MM.1S (cell line): ENCODE data around the gene ACKR2.

ENCODE experiments used
- DNase-seq: peaks from one replicate; pipeline ENCODE4 v3.0.0-alpha.2; 2015
- H2AFZ ChIP-seq: fragments of 300-600 bp; sonication (generic); 2 replicates; pipeline ENCODE4 v1.6.0; 2016; ENCODE audit warnings: antibody characterized with exemption, low read length
- H3F3A ChIP-seq: fragments of 300-600 bp; sonication (generic); 2 replicates; pipeline ENCODE4 v1.6.1; 2016; ENCODE audit warnings: mild to moderate bottlenecking, antibody characterized with exemption, low read length, moderate library complexity, mixed read lengths; ENCODE audit not compliant: insufficient read depth
- H3K27ac ChIP-seq: fragments of 300-600 bp; sonication (generic); 2 replicates; pipeline ENCODE4 v1.5.1; 2016; ENCODE audit warnings: mild to moderate bottlenecking, low read length
- H3K27me3 ChIP-seq: fragments of 300-600 bp; sonication (generic); replicated peaks from 2 replicates; pipeline ENCODE4 v1.6.0; 2016; ENCODE audit warnings: low read length; ENCODE audit not compliant: insufficient read depth
- H3K36me3 ChIP-seq: fragments of 300-600 bp; sonication (generic); replicated peaks from 2 replicates; pipeline ENCODE4 v1.6.1; 2016; ENCODE audit warnings: mild to moderate bottlenecking, low read length, mixed read lengths; ENCODE audit not compliant: insufficient read depth
- H3K4me1 ChIP-seq: fragments of 300-600 bp; sonication (generic); 2 replicates; pipeline ENCODE4 v1.6.1; 2016; ENCODE audit warnings: low read length, mixed read lengths
- H3K4me2 ChIP-seq: fragments of 300-600 bp; sonication (generic); 2 replicates; pipeline ENCODE4 v1.6.0; 2016; ENCODE audit warnings: low read depth, low read length
- H3K4me3 ChIP-seq: fragments of 300-600 bp; sonication (generic); 2 replicates; pipeline ENCODE4 v1.5.1; 2016; ENCODE audit warnings: low read length, mixed read lengths
- H3K79me2 ChIP-seq: fragments of 300-600 bp; sonication (generic); 2 replicates; pipeline ENCODE4 v1.6.1; 2016; ENCODE audit warnings: mixed run types, low read length, mixed read lengths
- H3K9ac ChIP-seq: fragments of 300-600 bp; sonication (generic); 2 replicates; pipeline ENCODE4 v1.6.1; 2016; ENCODE audit warnings: low read length, mixed read lengths
- H3K9me2 ChIP-seq: fragments of 300-600 bp; sonication (generic); replicated peaks from 2 replicates; pipeline ENCODE4 v1.6.1; 2016; ENCODE audit warnings: mild to moderate bottlenecking, low read length, mixed read lengths; ENCODE audit not compliant: insufficient read depth
- H3K9me3 ChIP-seq: fragments of 300-600 bp; sonication (generic); replicated peaks from 2 replicates; pipeline ENCODE4 v1.6.1; 2016; ENCODE audit warnings: mild to moderate bottlenecking, low read length, mixed read lengths; ENCODE audit not compliant: insufficient read depth
- H4K20me1 ChIP-seq: fragments of 300-600 bp; sonication (generic); 2 replicates; pipeline ENCODE4 v1.6.1; 2016; ENCODE audit warnings: mild to moderate bottlenecking, low read length, moderate library complexity, mixed read lengths; ENCODE audit not compliant: insufficient read depth
- EZH2 ChIP-seq: fragments of 300-600 bp; sonication (generic); optimal IDR thresholded peaks from 2 replicates; pipeline ENCODE3; 2017; ENCODE audit warnings: low read depth, mild to moderate bottlenecking, antibody characterized with exemption, low read length, mixed read lengths
- EZH2phosphoT487 ChIP-seq: fragments of 300-600 bp; sonication (generic); IDR thresholded peaks from 2 replicates; pipeline ENCODE4 v1.6.1; 2018; ENCODE audit warnings: antibody characterized with exemption, low read length
- TF ChIP-seq, protein P1 (sequence below): fragments of 300-600 bp; sonication (generic); IDR thresholded peaks from 2 replicates; pipeline ENCODE4 v1.5.1; 2016; ENCODE audit warnings: antibody characterized with exemption, low read length, mixed read lengths

ACKR2 gene

DNA sequence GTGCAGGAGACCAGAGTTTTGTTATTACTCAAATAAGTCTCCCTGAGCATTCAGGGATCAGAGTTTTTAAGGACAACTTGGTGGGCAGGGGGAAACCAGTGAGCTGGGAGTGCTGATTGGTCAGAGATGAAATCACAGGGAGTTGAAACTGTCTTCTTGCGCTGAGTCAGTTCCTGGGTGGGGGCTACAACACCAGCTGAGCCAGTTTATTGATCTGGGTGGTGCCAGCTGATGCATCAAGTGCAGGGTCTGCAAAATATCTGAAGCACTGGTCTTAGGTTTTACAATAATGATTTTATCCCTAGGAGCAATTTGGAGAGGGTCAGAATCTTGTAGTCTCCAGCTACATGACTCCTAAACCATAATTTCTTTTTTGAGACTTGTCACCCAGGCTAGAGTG is 82.9 kb downstream of the ACKR2 start:
- no peaks in the 10 kb centered on the region for H3F3A ChIP-seq
- no peaks in the 10 kb centered on the region for H3K36me3 ChIP-seq
- H3K27ac ChIP-seq = no peak overlapping the region
- no peaks in the 10 kb centered on the region for H4K20me1 ChIP-seq
- no peaks in the 10 kb centered on the region for H3K9me3 ChIP-seq
- no peaks in the 10 kb centered on the region for H3K4me1 ChIP-seq
- H3K79me2 ChIP-seq = no peaks in the 10 kb centered on the region
- DNase-seq = no peak
- TF ChIP-seq, protein P1, sequence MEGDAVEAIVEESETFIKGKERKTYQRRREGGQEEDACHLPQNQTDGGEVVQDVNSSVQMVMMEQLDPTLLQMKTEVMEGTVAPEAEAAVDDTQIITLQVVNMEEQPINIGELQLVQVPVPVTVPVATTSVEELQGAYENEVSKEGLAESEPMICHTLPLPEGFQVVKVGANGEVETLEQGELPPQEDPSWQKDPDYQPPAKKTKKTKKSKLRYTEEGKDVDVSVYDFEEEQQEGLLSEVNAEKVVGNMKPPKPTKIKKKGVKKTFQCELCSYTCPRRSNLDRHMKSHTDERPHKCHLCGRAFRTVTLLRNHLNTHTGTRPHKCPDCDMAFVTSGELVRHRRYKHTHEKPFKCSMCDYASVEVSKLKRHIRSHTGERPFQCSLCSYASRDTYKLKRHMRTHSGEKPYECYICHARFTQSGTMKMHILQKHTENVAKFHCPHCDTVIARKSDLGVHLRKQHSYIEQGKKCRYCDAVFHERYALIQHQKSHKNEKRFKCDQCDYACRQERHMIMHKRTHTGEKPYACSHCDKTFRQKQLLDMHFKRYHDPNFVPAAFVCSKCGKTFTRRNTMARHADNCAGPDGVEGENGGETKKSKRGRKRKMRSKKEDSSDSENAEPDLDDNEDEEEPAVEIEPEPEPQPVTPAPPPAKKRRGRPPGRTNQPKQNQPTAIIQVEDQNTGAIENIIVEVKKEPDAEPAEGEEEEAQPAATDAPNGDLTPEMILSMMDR = no peak
- TF ChIP-seq EZH2phosphoT487 (no peak), EZH2 (no peak)
- H3K9me2 ChIP-seq = no peaks in the 10 kb centered on the region
- H3K9ac ChIP-seq = no peak overlapping the region
- no peak overlapping the region for H3K4me2 ChIP-seq
- no peaks in the 10 kb centered on the region for H3K27me3 ChIP-seq
- no peak overlapping the region for H3K4me3 ChIP-seq
- no peak overlapping the region for H2AFZ ChIP-seq

DNA sequence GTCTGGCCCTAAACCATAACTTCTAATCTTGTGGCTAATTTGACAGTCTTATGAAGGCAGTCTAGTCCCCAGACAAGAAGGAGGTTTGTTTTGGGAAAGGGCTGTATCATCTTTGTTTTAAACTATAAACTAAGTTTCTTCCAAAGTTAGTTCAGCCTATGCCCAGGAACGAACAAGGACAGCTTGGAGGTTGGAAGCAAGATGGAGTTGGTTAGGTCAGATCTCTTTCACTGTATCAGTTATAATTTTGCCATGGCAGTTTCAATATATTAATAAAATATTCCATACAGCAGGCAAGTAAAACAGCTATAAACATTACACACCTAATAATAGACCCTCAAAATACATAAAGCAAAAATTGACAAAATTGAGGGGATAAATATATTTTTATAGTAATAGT is 83.6 kb downstream of the ACKR2 start:
- DNase-seq = no peak
- Histone ChIP-seq H3K4me2 (no peak overlapping the region), H2AFZ (no peak overlapping the region), H3K36me3 (no peaks in the 10 kb centered on the region), H3K4me3 (no peak overlapping the region), H4K20me1 (no peaks in the 10 kb centered on the region), H3K79me2 (no peaks in the 10 kb centered on the region), H3K4me1 (no peaks in the 10 kb centered on the region), H3K9ac (no peak overlapping the region), H3K9me2 (no peaks in the 10 kb centered on the region), H3K27ac (no peak overlapping the region), H3K9me3 (no peaks in the 10 kb centered on the region), H3F3A (no peaks in the 10 kb centered on the region), H3K27me3 (no peaks in the 10 kb centered on the region)
- TF ChIP-seq EZH2 (no peak), EZH2phosphoT487 (no peak)
- TF ChIP-seq, protein P1 = no peak

DNA sequence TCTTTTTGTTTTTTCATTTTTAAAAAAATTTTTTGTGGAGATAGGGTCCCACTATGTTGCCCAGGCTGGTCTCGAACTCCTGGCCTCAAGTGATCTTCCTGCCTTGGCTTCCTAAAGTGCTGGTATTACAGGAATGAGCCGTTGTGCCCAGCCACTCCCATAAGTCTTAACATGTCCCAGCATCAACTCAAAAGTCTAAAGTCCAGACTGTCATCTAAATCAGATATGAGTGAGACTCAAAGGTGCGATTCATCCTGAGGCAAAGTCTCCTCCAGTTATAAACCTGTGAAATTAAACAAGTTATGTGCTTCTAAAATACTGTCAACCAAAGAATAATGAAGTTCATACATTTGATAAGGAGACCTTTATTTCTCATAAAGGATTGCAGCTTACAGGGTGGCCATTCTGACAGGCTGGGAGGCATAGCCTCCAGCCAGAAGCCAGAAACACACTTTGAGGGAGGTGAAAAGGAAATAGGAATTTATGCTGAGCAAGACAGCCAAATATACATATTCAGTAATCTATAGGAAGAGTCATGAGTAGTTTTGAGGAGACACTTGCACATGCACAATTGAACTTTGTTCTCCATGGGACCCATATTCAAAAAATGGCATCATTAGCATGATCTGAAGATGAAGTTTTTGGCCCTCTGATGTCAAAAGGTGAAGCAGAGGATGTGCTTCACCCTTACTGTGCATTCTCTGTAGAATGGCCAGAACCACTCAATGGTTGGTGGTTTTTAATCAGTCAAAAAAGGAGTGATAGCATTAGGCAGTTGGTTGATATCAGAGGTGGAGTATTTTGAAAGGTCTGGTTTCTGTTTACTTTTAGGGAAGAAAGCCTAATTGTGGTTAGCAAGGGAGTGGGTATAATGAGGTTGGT is 85.7 kb downstream of the ACKR2 start:
- no peak overlapping the region for H3K4me2 ChIP-seq
- H3K9me3 ChIP-seq = no peaks in the 10 kb centered on the region
- H3K79me2 ChIP-seq = no peaks in the 10 kb centered on the region
- H3K36me3 ChIP-seq = no peaks in the 10 kb centered on the region
- no peak overlapping the region for H2AFZ ChIP-seq
- H3K4me1 ChIP-seq = no peaks in the 10 kb centered on the region
- no peaks in the 10 kb centered on the region for H4K20me1 ChIP-seq
- H3K27me3 ChIP-seq = no peaks in the 10 kb centered on the region
- H3K27ac ChIP-seq = no peak overlapping the region
- no peaks in the 10 kb centered on the region for H3F3A ChIP-seq
- no peak for DNase-seq
- no peaks in the 10 kb centered on the region for H3K9me2 ChIP-seq
- H3K9ac ChIP-seq = no peak overlapping the region
- H3K4me3 ChIP-seq = no peak overlapping the region
- TF ChIP-seq EZH2phosphoT487 (no peak), EZH2 (no peak)
- TF ChIP-seq, protein P1 = no peak
